Astrocyte (in vitro differentiated cells and primary cell): Measurements from ENCODE around the gene ZNF516. TPM values are rescaled to one million over a fixed set of nuclear protein-coding genes. Genes with fewer than 3 reads are reported as not detected.

ENCODE experiments used
- DNase-seq: peaks from one replicate; pipeline ENCODE4 v3.0.0-alpha.2; 2010; ENCODE audit warnings: low read depth
- FAIRE-seq: peaks from 2 replicates; lab custom pipeline; 2011; peaks lifted over from hg19 to GRCh38; lab: Jason Lieb, UNC
- H2AFZ ChIP-seq: 2 replicates; pipeline ENCODE4 v1.6.0; 2012; ENCODE audit warnings: low read depth, low read length, inconsistent platforms
- H3K27ac ChIP-seq: 2 replicates; pipeline ENCODE4 v1.5.1; 2011; ENCODE audit warnings: low read depth, low read length, inconsistent platforms
- H3K27me3 ChIP-seq: 2 replicates; pipeline ENCODE4 v1.6.0; 2011; ENCODE audit warnings: low read length, inconsistent platforms; ENCODE audit not compliant: insufficient read depth
- H3K36me3 ChIP-seq: 2 replicates; pipeline ENCODE4 v1.5.1; 2011; ENCODE audit warnings: low read length, inconsistent platforms; ENCODE audit not compliant: insufficient read depth
- H3K4me1 ChIP-seq: 2 replicates; pipeline ENCODE4 v1.5.1; 2011; ENCODE audit warnings: low read length, inconsistent platforms; ENCODE audit not compliant: insufficient read depth
- H3K4me2 ChIP-seq: 2 replicates; pipeline ENCODE4 v1.6.0; 2012; ENCODE audit warnings: low read length, inconsistent platforms
- H3K4me3 ChIP-seq: 2 replicates; pipeline ENCODE4 v1.5.1; 2011; ENCODE audit warnings: low read depth, mild to moderate bottlenecking, low read length, inconsistent platforms; ENCODE audit not compliant: insufficient read depth
- H3K79me2 ChIP-seq: 2 replicates; pipeline ENCODE4 v1.6.0; 2012; ENCODE audit warnings: mild to moderate bottlenecking, low read length, inconsistent platforms; ENCODE audit not compliant: insufficient read depth
- H3K9ac ChIP-seq: 2 replicates; pipeline ENCODE4 v1.6.0; 2012; ENCODE audit warnings: mild to moderate bottlenecking, low read length, inconsistent platforms
- H3K9me3 ChIP-seq: 2 replicates; pipeline ENCODE4 v1.5.1; 2012; ENCODE audit warnings: low read depth, mild to moderate bottlenecking, low read length, inconsistent platforms; ENCODE audit not compliant: insufficient read depth
- H4K20me1 ChIP-seq: 2 replicates; pipeline ENCODE4 v1.6.0; 2012; ENCODE audit warnings: low read length, inconsistent platforms; ENCODE audit not compliant: insufficient read depth
- H3K27ac Mint-ChIP-seq: one replicate; pipeline ENCODE4 v1.8.0; 2021; ENCODE audit warnings: mild to moderate bottlenecking, mixed read lengths; ENCODE audit not compliant: unreplicated experiment
- H3K27me3 Mint-ChIP-seq: one replicate; pipeline ENCODE4 v1.8.0; 2021; ENCODE audit warnings: low read depth, mixed read lengths; ENCODE audit not compliant: unreplicated experiment
- H3K36me3 Mint-ChIP-seq: one replicate; pipeline ENCODE4 v1.8.0; 2021; ENCODE audit warnings: low read depth, mixed read lengths; ENCODE audit not compliant: unreplicated experiment
- H3K4me1 Mint-ChIP-seq: one replicate; pipeline ENCODE4 v1.8.0; 2021; ENCODE audit warnings: low read depth, mixed read lengths; ENCODE audit not compliant: unreplicated experiment
- H3K4me3 Mint-ChIP-seq: one replicate; pipeline ENCODE4 v1.8.0; 2021; ENCODE audit warnings: mild to moderate bottlenecking, moderate library complexity, mixed read lengths; ENCODE audit not compliant: unreplicated experiment
- H3K9me3 Mint-ChIP-seq: one replicate; pipeline ENCODE4 v1.8.0; 2021; ENCODE audit warnings: mild to moderate bottlenecking, mixed read lengths; ENCODE audit not compliant: unreplicated experiment
- EZH2 ChIP-seq: IDR thresholded peaks from 2 replicates; pipeline ENCODE4 v1.6.1; 2012; ENCODE audit warnings: mild to moderate bottlenecking, low read length, inconsistent platforms; ENCODE audit not compliant: insufficient read depth
- total RNA-seq: library from RNA; stranded (reverse); gene quantifications from 2 replicates; pipeline ENCODE4 v1.2.1, GENCODE V29; 2021
- TF ChIP-seq, protein P1 (sequence below): IDR thresholded peaks from 2 replicates; pipeline ENCODE4 v1.5.1; 2011; ENCODE audit warnings: low read depth, mild to moderate bottlenecking, inconsistent platforms, low read length, moderate library complexity; ENCODE audit not compliant: insufficient read depth

The ZNF516 gene
- total RNA-seq, 1 donor from 2014 or later, result 59.8 TPM

DNA sequence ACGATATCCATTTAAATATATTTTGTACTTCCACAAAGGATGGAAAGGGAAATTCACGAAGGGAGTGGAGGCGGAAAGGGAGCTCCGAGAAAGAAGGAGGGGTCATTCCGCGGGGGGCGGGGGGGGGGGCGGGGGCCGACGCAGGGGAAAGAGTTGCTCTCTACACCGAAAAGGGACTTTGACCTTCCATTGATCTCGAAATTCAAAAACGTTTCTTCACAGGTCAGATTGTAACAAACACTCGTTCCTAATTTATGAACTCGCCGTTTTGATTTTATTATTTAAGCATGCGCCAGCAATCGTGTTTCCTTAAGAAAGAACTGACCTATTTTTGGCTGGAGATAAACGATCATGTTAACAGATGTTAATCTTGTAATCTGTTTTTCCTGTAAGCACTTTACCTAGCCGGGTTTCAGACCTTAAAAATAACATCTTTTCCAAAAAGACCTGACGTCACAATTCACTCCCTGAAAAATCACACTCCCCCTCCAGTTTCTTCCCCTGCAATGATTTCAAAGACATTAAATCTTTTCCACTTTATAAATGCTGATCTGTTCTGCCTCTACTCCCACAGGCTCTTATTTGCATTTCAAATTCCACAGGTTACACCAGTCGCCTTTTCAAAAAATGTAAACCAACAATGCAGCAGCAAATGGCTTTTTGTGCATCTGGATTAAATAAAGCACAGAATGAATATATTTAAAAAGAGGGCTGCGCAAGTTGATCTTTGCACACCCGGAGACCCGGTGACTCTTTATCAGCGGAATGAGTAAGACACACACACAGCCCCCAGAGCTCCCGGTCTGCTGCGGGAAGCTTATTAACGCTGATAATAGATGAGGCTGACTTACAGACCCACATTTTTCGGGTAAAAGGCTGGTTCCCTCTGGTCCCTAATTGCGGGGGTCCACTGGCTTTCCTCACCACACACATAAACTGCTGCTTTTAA, 1.6 kb downstream of the ZNF516 start:
- H3K36me3 ChIP-seq, result no peaks in the 10 kb centered on the region
- DNase-seq, result peak; percentile 46
- H3K27me3 ChIP-seq, result no peaks in the 10 kb centered on the region
- H2AFZ ChIP-seq, result peak overlapping the region; percentile 65
- TF ChIP-seq, protein P1, sequence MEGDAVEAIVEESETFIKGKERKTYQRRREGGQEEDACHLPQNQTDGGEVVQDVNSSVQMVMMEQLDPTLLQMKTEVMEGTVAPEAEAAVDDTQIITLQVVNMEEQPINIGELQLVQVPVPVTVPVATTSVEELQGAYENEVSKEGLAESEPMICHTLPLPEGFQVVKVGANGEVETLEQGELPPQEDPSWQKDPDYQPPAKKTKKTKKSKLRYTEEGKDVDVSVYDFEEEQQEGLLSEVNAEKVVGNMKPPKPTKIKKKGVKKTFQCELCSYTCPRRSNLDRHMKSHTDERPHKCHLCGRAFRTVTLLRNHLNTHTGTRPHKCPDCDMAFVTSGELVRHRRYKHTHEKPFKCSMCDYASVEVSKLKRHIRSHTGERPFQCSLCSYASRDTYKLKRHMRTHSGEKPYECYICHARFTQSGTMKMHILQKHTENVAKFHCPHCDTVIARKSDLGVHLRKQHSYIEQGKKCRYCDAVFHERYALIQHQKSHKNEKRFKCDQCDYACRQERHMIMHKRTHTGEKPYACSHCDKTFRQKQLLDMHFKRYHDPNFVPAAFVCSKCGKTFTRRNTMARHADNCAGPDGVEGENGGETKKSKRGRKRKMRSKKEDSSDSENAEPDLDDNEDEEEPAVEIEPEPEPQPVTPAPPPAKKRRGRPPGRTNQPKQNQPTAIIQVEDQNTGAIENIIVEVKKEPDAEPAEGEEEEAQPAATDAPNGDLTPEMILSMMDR, result no peak
- no peak for TF ChIP-seq EZH2
- H3K4me3 ChIP-seq, result peak overlapping the region; percentile 85
- peaks cover 24% of the 10 kb centered on the region for H4K20me1 ChIP-seq
- peak overlapping the region; percentile 80 for H3K27ac ChIP-seq
- H3K79me2 ChIP-seq, result peaks cover 33% of the 10 kb centered on the region
- H3K36me3 Mint-ChIP-seq, result no peaks in the 10 kb centered on the region
- no peaks in the 10 kb centered on the region for H3K9me3 Mint-ChIP-seq
- peak; percentile 80 for FAIRE-seq
- peak overlapping the region; percentile 97 for H3K4me2 ChIP-seq
- no peaks in the 10 kb centered on the region for H3K27me3 Mint-ChIP-seq
- no peaks in the 10 kb centered on the region for H3K9me3 ChIP-seq
- H3K4me1 ChIP-seq, result peaks cover 12% of the 10 kb centered on the region
- H3K4me1 Mint-ChIP-seq, result peaks cover 15% of the 10 kb centered on the region
- H3K9ac ChIP-seq, result peak overlapping the region; percentile 80
- H3K4me3 Mint-ChIP-seq, result peak overlapping the region; percentile 90
- H3K27ac Mint-ChIP-seq, result peak overlapping the region; percentile 84

DNA sequence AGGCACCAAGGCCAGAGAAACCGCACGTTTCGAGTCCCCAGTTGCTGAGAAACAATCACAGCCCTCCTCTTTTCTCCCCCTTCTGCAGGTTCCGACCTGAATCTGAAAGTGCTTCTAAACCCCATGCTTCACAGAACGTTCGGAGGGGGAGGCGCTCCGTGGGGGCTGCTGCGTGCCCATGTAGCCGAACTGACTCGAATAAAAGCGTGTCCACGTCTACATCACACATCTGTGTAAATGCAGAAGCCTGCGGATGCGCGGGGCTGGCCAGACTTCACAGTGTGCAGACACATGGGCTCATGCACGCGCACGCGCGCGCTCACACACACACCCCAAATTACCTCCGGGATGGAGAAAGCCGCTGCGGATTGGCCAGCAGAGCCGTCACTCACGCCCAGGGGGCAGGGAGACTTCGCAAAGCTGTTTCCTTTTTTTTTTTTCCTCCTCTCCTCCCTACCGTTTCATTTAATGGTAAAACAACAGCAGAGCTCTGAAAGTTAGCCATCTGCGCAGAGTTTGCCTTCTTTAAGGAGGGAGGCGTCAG, 2.3 kb downstream of the ZNF516 start:
- Histone ChIP-seq H3K27me3 (no peaks in the 10 kb centered on the region), H3K9me3 (no peaks in the 10 kb centered on the region), H3K36me3 (no peaks in the 10 kb centered on the region), H3K79me2 (peaks cover 41% of the 10 kb centered on the region), H2AFZ (peak overlapping the region; percentile 75), H3K4me2 (peak overlapping the region; percentile 97), H4K20me1 (peaks cover 31% of the 10 kb centered on the region), H3K4me1 (peaks cover 18% of the 10 kb centered on the region), H3K27ac (peak overlapping the region; percentile 80), H3K9ac (peak overlapping the region; percentile 80), H3K4me3 (peak overlapping the region; percentile 85)
- FAIRE-seq, result no peak
- H3K4me3 Mint-ChIP-seq, result peak overlapping the region; percentile 90
- H3K27me3 Mint-ChIP-seq, result no peaks in the 10 kb centered on the region
- no peaks in the 10 kb centered on the region for H3K9me3 Mint-ChIP-seq
- TF ChIP-seq, protein P1, result no peak
- no peak for TF ChIP-seq EZH2
- peak; percentile 98 for DNase-seq
- peak overlapping the region; percentile 87 for H3K27ac Mint-ChIP-seq
- no peaks in the 10 kb centered on the region for H3K36me3 Mint-ChIP-seq
- peaks cover 21% of the 10 kb centered on the region for H3K4me1 Mint-ChIP-seq
